K562 (cell line): ENCODE results near the gene KCNS1. TPM values are rescaled to one million over a fixed set of nuclear protein-coding genes. Genes with fewer than 3 reads are reported as not detected.

Source experiments
- ADNP ChIP-seq: fragments of 200-800 bp; sonication (Bioruptor generic); IDR thresholded peaks from 2 replicates; pipeline ENCODE4 v1.6.1; 2016; ENCODE audit warnings: missing genetic modification characterization, missing compliant biosample characterization
- DEAF1 ChIP-seq: fragments of 450-650 bp; formaldehyde crosslinking; IDR thresholded peaks from 2 replicates; pipeline ENCODE4 v1.4.0; 2020; ENCODE audit warnings: mild to moderate bottlenecking, moderate library complexity
- E2F6 ChIP-seq, 2 experiments: IDR thresholded peaks; 2 replicates each; pipeline ENCODE4 v1.6.1; 2011; ENCODE audit warnings: borderline replicate concordance in 1 of 2, control low read depth in 1 of 2, low read depth in 1 of 2, low read length in 1 of 2, mild to moderate bottlenecking in 1 of 2, mixed read lengths in 1 of 2, moderate library complexity in 1 of 2; ENCODE audit not compliant: insufficient read depth in 1 of 2, insufficient read length in 1 of 2, poor library complexity in 1 of 2, severe bottlenecking in 1 of 2; ENCODE audit errors: extremely low read depth in 1 of 2
- E2F8 ChIP-seq: fragments of 450-650 bp; IDR thresholded peaks from 2 replicates; pipeline ENCODE4 v1.7.1; 2018; ENCODE audit warnings: mild to moderate bottlenecking, low read depth; ENCODE audit not compliant: partially characterized antibody
- EGR1 ChIP-seq: fragments of 450-650 bp; conservative IDR thresholded peaks from 2 replicates; pipeline ENCODE4 v1.6.1; 2017; ENCODE audit warnings: mild to moderate bottlenecking
- GABPB1 ChIP-seq: sonication (generic); formaldehyde crosslinking; IDR thresholded peaks from 2 replicates; pipeline ENCODE4 v1.8.0; 2022; ENCODE audit warnings: mild to moderate bottlenecking, missing genetic modification reagents
- MEIS2 ChIP-seq: fragments of 450-650 bp; IDR thresholded peaks from 2 replicates; pipeline ENCODE4 v1.6.1; 2014; ENCODE audit warnings: mild to moderate bottlenecking; ENCODE audit not compliant: partially characterized antibody
- NCOA4 ChIP-seq: fragments of 450-650 bp; IDR thresholded peaks from 2 replicates; pipeline ENCODE4 v1.6.1; 2018; ENCODE audit warnings: mild to moderate bottlenecking; ENCODE audit not compliant: partially characterized antibody
- REST ChIP-seq, 2 experiments: fragments of 450-650 bp; formaldehyde crosslinking in 1 of 2; IDR thresholded peaks; 2 replicates each; pipeline versions ENCODE4 v1.4.0 to v1.6.1; 2014 to 2020; ENCODE audit warnings: mild to moderate bottlenecking in 2 of 2, borderline replicate concordance in 1 of 2, low read depth in 1 of 2
- SMC3 ChIP-seq: conservative IDR thresholded peaks from 2 replicates; pipeline ENCODE4 v1.6.1; 2011; ENCODE audit warnings: low read depth, low read length, improper control_type of control experiment; ENCODE audit not compliant: insufficient read depth
- XRCC5 ChIP-seq: fragments of 200-400 bp; formaldehyde crosslinking; IDR thresholded peaks from 2 replicates; pipeline ENCODE4 v1.6.1; 2017; ENCODE audit warnings: low read depth, mild to moderate bottlenecking, low read length
- ZNF134 ChIP-seq: fragments of 250-450 bp; sonication (Bioruptor Pico); conservative IDR thresholded peaks from 2 replicates; pipeline ENCODE4 v1.4.0; 2020
- polyA plus RNA-seq, 8 experiments: library from polyadenylated mRNA; depleted of rRNA in 4 of 8; stranded (reverse) in 5 of 8; unstranded in 3 of 8; fragments of >200 nt; fragmentation: Nextera tagmentation in 2 of 8; fragmentation: Illumina TruSeq in 1 of 8; extraction: Ambion mirVana in 2 of 8; extraction: Trizol in 1 of 8; gene quantifications; 2 replicates each; pipeline versions ENCODE4 v1.2.1 to v1.2.3, GENCODE V29; 2011 to 2014; ENCODE audit warnings: inconsistent platforms in 1 of 8, missing spikeins in 1 of 8
- total RNA-seq, 7 experiments: library from RNA; depleted of rRNA in 6 of 7; stranded (reverse); fragments of >200 nt in 6 of 7; fragmentation: Illumina TruSeq in 2 of 7; extraction: Trizol in 2 of 7; gene quantifications; 2 replicates each; pipeline versions ENCODE4 v1.2.1 to v1.2.3, GENCODE V29; 2011 to 2021; ENCODE audit warnings: low replicate concordance in 1 of 7

KCNS1 gene
- total and polyA plus RNA-seq, 9 of the 15 experiments (the other 6 are each of a cell fraction or from before 2014, with no cell fraction given) = not detected

- TF ChIP-seq SMC3 = peak; percentile 79
- peak; percentile 62 for TF ChIP-seq REST (IDR thresholded peaks at IDR 0.05; ENCODE audit: borderline replicate concordance)
- TF ChIP-seq REST (CRISPR knock-in tag; IDR thresholded peaks at IDR 0.05; ENCODE audit: low read depth) = no peak
- TF ChIP-seq EGR1 = 0 out of 2 replicates have a peak, but pooled peaks have one; percentile 29
- TF ChIP-seq GABPB1 (CRISPR knock-in tag) = peak; percentile 67
- TF ChIP-seq E2F6 (IDR thresholded peaks at IDR 0.05; ENCODE audit: borderline replicate concordance in 1 of 2, extremely low read depth in 1 of 2, insufficient read depth in 1 of 2, insufficient read length in 1 of 2, low read depth in 1 of 2, low read length in 1 of 2, poor library complexity in 1 of 2, severe bottlenecking in 1 of 2) = peak in 1 of 2 experiments; percentile 21
- peak; percentile 76 for TF ChIP-seq MEIS2
- no peak for TF ChIP-seq DEAF1
- TF ChIP-seq E2F8 = peak; percentile 45
- TF ChIP-seq NCOA4 = no peak
- no peak for TF ChIP-seq ADNP
- no peak for TF ChIP-seq ZNF134 (CRISPR knock-in tag)
- TF ChIP-seq XRCC5 = peak; percentile 81; the same call in 1 of the 2 replicates
These were observed 37.8 kb upstream of the KCNS1 start (continued) for GRCh38 chr20:45138561-45139300.
